Adrenal gland (tissue), 12 donors: ENCODE results near the gene ZNF503. TPM values are rescaled to one million over a fixed set of nuclear protein-coding genes. Genes with fewer than 3 reads are reported as not detected.

Source experiments
- DNase-seq, 7 donors: peaks; one replicate each; pipeline ENCODE4 v3.0.0-alpha.2; 2019 to 2020
- H3K27ac ChIP-seq, 5 donors: fragments of 200-600 bp; sonication (generic) in 4 of 5; 1 replicate in 3 of 5; 2 replicates in 2 of 5; pipeline versions ENCODE4 v1.5.1 to v1.8.0; 2016 to 2020; ENCODE audit warnings: mild to moderate bottlenecking in 1 of 5
- H3K27me3 ChIP-seq: fragments of 200-600 bp; 2 replicates; pipeline ENCODE4 v1.8.0; 2021
- H3K36me3 ChIP-seq, 2 donors: fragments of 200-600 bp; replicated peaks in 1 of 2; 1 replicate in 1 of 2; 2 replicates in 1 of 2; pipeline versions ENCODE4 v1.5.1 to v1.8.0; 2018 to 2022
- H3K4me1 ChIP-seq, 2 donors: fragments of 200-600 bp; replicated peaks in 1 of 2; 1 replicate in 1 of 2; 2 replicates in 1 of 2; pipeline versions ENCODE4 v1.5.1 to v1.8.0; 2018 to 2021
- H3K4me3 ChIP-seq, 4 donors: fragments of 200-600 bp; sonication (generic) in 3 of 4; one replicate each; pipeline ENCODE4 v1.5.1; 2016 to 2018
- H3K9me3 ChIP-seq, 3 donors: fragments of 200-600 bp; sonication (generic) in 1 of 3; replicated peaks in 1 of 3; 1 replicate in 2 of 3; 2 replicates in 1 of 3; pipeline versions ENCODE4 v1.5.1 to v1.8.0; 2016 to 2021
- POLR2A ChIP-seq, 2 donors: fragments of 450-650 bp; IDR thresholded peaks; one replicate each; pipeline ENCODE4 v1.6.1; 2017; ENCODE audit warnings: antibody characterized with exemption in 2 of 2, mild to moderate bottlenecking in 2 of 2, moderate library complexity in 1 of 2
- WGBS, 4 donors: extraction: QIAGEN DNeasy Blood & Tissue Kit in 2 of 4; methylation state at CpG; one replicate each; pipeline versions ENCODE4 v1.1.5 to v1.1.7; 2013 to 2017; 5-methylcytosine and 5-hydroxymethylcytosine counted together
- intact Hi-C, 2 donors: fragments of 100-400 bp; cut with DNase I; formaldehyde crosslinking; loops; one replicate each; pipeline versions ENCODE4 v1.14.1 to v1.15.0; 2022 to 2023
- polyA plus RNA-seq, 3 donors: library from polyadenylated mRNA; stranded (reverse); fragments of 200-250 nt in 2 of 3; fragments of 350-450 nt in 1 of 3; fragmentation: Illumina TruSeq in 1 of 3; extraction: RNeasy Lipid Tissue Mini Kit (QIAGEN cat#74804) in 1 of 3; gene quantifications; one replicate each; pipeline ENCODE4 v1.2.3, GENCODE V29; 2013 to 2014
- total RNA-seq, 9 donors: library from RNA; depleted of rRNA in 4 of 9; stranded (reverse); fragments of >200 nt in 4 of 9; fragments of 120-200 nt in 1 of 9; fragmentation: NEBNext Ultra II Directional in 1 of 9; extraction: Animal tissue kit (Norgen Biotek cat#: 25700) in 1 of 9; gene quantifications; one replicate each; pipeline versions ENCODE4 v1.1.0 to v1.2.4, GENCODE V29; 2013 to 2023
- TF ChIP-seq, protein P1 (sequence below), 6 experiments: fragments of 450-650 bp in 4 of 6; fragments of 200-600 bp in 2 of 6; sonication (generic) in 1 of 6; IDR thresholded peaks; 1 replicate in 5 of 6; 2 replicates in 1 of 6; pipeline versions ENCODE4 v1.5.1 to v1.8.0; 2016 to 2021; ENCODE audit warnings: antibody characterized with exemption in 6 of 6, mild to moderate bottlenecking in 2 of 6, moderate library complexity in 1 of 6
- donor health status: healthy with polysubstance abuse.
- donor health status: Bipolar disorder and iron deficiency.
- donor health status: DM: yes; HTN: yes; CAD: no.
- donor health status: DM: no; HTN: no; CAD: no.
- donor health status: DM: no; HTN: no; CAD: no.
- donor health status: DM: yes; HTN: yes; CAD: no.

The ZNF503 gene
- total and polyA plus RNA-seq, 12 donors = 5.4 to 129 (median 46.0) TPM

DNA sequence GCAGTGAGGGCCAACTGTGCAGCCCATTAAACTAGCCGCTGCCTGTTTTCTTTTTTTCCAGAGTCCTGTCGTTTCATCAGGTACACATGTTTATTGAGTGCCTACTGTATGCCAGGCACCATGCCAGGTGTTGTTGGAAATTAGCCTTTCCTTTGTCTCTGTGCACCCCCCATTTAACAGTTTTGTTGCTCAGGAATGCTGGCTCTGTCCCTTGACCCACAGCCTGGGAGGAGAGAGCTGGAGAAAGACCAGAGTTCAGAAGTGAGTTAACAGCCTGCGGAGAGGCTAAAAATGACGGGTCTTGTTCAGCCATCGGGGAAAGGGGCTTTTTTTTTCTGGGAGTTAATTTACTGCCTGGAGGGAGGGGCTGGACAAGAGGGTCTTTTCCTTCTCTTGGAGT lies 31.2 kb upstream of the ZNF503 start:
- Histone ChIP-seq H3K9me3 (no peaks in the 10 kb centered on the region), H3K27ac (peak overlapping the region in 2 of 5 donors; percentile 94 to 99), H3K4me1 (peaks cover 47 to 49% of the 10 kb centered on the region in 2 donors), H3K36me3 (no peaks in the 10 kb centered on the region), H3K4me3 (peak overlapping the region in 1 of 4 donors; percentile 68), H3K27me3 (no peaks in the 10 kb centered on the region)
- 58 to 80% (median 67%) methylated on average over 5 of the region's 5 CpGs for WGBS, 4 donors
- intact Hi-C loops = no loop called here
- no peak for DNase-seq
- TF ChIP-seq, protein P1, sequence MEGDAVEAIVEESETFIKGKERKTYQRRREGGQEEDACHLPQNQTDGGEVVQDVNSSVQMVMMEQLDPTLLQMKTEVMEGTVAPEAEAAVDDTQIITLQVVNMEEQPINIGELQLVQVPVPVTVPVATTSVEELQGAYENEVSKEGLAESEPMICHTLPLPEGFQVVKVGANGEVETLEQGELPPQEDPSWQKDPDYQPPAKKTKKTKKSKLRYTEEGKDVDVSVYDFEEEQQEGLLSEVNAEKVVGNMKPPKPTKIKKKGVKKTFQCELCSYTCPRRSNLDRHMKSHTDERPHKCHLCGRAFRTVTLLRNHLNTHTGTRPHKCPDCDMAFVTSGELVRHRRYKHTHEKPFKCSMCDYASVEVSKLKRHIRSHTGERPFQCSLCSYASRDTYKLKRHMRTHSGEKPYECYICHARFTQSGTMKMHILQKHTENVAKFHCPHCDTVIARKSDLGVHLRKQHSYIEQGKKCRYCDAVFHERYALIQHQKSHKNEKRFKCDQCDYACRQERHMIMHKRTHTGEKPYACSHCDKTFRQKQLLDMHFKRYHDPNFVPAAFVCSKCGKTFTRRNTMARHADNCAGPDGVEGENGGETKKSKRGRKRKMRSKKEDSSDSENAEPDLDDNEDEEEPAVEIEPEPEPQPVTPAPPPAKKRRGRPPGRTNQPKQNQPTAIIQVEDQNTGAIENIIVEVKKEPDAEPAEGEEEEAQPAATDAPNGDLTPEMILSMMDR (IDR thresholded peaks at IDR 0.05) = no peak
- no peak for TF ChIP-seq POLR2A (IDR thresholded peaks at IDR 0.05)

DNA sequence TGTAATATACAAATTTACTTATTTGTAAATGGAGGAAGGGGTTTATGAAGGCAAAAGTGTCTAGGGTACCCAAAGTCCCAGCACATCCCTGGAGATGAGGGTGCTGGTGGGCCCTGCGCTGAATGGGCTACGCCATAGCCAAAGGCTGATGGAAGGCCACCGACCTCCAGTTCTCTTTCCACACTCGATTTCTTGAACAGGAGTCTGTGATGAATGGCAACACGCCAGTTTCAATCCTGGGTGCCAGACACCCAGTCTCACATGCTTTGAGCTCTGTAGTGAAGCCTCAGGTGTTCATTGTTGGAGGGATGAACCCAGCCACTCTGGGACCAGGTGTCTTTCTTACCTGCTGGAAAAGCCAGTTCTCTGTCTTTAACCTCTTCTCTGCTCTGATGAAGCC lies 30.6 kb upstream of the ZNF503 start:
- peak in 6 of 7 donors; percentile 35 to 72 (median 50) for DNase-seq
- WGBS, 4 donors = 54 to 65% (median 58%) methylated on average over 5 of the region's 5 CpGs
- TF ChIP-seq, protein P1 (IDR thresholded peaks at IDR 0.05) = no peak
- no peak for TF ChIP-seq POLR2A (IDR thresholded peaks at IDR 0.05)
- no peaks in the 10 kb centered on the region for H3K27me3 ChIP-seq
- H3K4me3 ChIP-seq = peak overlapping the region in 3 of 4 donors; percentile 16 to 68 (median 33)
- H3K4me1 ChIP-seq = peaks cover 52% of the 10 kb centered on the region in 2 donors
- intact Hi-C loops = no loop called here
- H3K36me3 ChIP-seq = no peaks in the 10 kb centered on the region
- peak overlapping the region in 4 of 5 donors; percentile 86 to 99 (median 92) for H3K27ac ChIP-seq
- H3K9me3 ChIP-seq = no peaks in the 10 kb centered on the region

DNA sequence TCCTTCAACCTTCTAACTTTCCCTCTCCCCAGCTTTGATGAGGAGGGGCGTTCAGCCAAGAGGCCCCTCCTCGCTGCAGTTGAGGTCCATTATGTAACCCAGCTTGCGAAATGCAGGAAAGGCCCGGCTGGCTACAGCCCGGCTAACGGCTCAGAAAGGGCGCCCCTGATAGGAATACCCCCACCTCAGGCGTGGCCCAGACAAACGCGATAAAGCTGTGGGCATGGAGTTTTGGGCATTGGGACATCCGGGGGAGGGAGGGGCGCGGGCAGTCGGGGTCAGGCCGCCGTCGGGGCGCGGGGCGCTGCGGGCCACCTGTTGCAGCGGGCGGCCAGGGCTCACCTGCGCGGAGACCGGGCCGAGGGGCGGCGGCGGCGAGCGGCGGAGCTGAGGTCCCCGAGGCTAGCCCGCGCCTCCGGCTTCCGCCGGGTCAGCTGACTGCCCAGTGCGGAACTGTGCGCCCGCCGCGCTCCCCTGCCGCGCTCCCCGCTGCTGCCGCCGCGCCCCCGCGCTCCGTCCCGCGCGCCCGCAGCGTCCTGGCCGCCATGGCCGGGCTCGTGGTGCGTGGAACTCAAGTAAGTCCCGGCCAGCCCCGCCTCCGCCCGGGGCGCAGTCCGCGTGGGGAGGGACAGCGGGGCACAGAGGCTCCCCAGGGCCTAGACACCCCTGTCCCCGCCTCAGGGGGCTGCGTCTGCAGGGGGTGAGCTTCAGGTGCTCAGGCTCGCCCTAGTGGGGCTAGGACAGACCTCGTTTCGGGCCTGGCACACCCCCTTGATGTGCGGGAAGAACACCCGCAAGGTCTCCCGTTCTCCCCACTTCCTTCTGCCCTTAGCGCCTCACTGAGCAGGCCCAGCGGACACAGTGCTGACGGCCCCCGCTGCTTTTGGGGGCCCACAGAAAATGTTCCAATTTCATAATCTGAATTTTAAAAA lies 29.9 kb upstream of the ZNF503 start, which contains the start of gene LRMDA:
TSS of gene LRMDA (plus strand) at position 445 of the 932 bp plus-strand sequence.
- WGBS, 4 donors = 4 to 15% (median 6%) methylated on average over 27 to 82 of the region's 82 CpGs

More for the DNA sequence above, 29.9 kb upstream of the ZNF503 start, which contains the start of gene LRMDA:
- no peaks in the 10 kb centered on the region for H3K27me3 ChIP-seq
- peak within 1 kb of the TSS; percentile 55 to 99 (median 89) for H3K27ac ChIP-seq
- TF ChIP-seq, protein P1 (IDR thresholded peaks at IDR 0.05) = peak in 1 of 6 experiments; percentile 4
- TF ChIP-seq POLR2A (IDR thresholded peaks at IDR 0.05) = peak; percentile 37 to 55
- H3K9me3 ChIP-seq = no peaks in the 10 kb centered on the region
- H3K4me3 ChIP-seq = peak within 1 kb of the TSS in 3 of 4 donors; percentile 16 to 68 (median 33)
- DNase-seq = peak; percentile 69 to 86 (median 78)
- intact Hi-C loops = no loop called here
- H3K36me3 ChIP-seq = no peaks in the 10 kb centered on the region
- H3K4me1 ChIP-seq = peaks cover 52 to 57% of the 10 kb centered on the region in 2 donors
